Measurements from ENCODE around the gene TTLL12. TPM values are rescaled to one million over a fixed set of nuclear protein-coding genes. Genes with fewer than 3 reads are reported as not detected.

TTLL12 gene
- 100 to 1,000 TPM; 115 to 118 TPM for total RNA-seq

- POLR2A ChIA-PET = interaction anchor here (0.6 to 1.6 kb wide), 6 partner anchors 12 to 756 kb away, joined by 3 to 5 read pairs (median 4); partner anchors contain the start of genes MCAT, POLDIP3 and TSPO
These were observed at the start of gene TTLL12 for GRCh38 chr22:43186272-43187170. Gene TTLL12 (minus strand): TSS chr22:43187134. CDS start chr22:43187069, 65 bp downstream.

GRCh38 chr22:43235445-43236409, 48.8 kb upstream of the TTLL12 start:
- CTCF ChIA-PET = interaction anchor here (1.4 kb wide), 1 partner anchor 111 kb away, joined by 3 read pairs; no protein-coding TSS in a partner anchor
- POLR2A ChIA-PET = no interaction called here

More at GRCh38 chr22:43186272-43187170, at the start of gene TTLL12:
- CTCF ChIA-PET = no interaction called here

GRCh38 chr22:43234264-43234988, 47.5 kb upstream of the TTLL12 start:
- ChIA-PET CTCF (interaction anchor here (1.4 kb wide), 1 partner anchor 112 kb away, joined by 3 read pairs; no protein-coding TSS in a partner anchor), POLR2A (no interaction called here)

GRCh38 chr22:43233529-43233928, 46.6 kb upstream of the TTLL12 start:
- CTCF ChIA-PET = interaction anchor here (4.7 kb wide), 1 partner anchor 112 kb away, joined by 41 read pairs; the partner anchor contains the start of gene SCUBE1
- POLR2A ChIA-PET = no interaction called here

GRCh38 chr22:43232445-43232844, 45.5 kb upstream of the TTLL12 start:
- POLR2A ChIA-PET = no interaction called here
- CTCF ChIA-PET = interaction anchor here (1.2 to 4.7 kb wide), 5 partner anchors 16 to 119 kb away, joined by 3 to 41 read pairs (median 4); partner anchors contain the start of gene SCUBE1

GRCh38 chr22:43231724-43232034, 44.7 kb upstream of the TTLL12 start:
- CTCF ChIA-PET = interaction anchor here (0.6 to 4.7 kb wide), 12 partner anchors 15 to 154 kb away, joined by 3 to 41 read pairs (median 3); partner anchors contain the start of gene SCUBE1
- POLR2A ChIA-PET = no interaction called here

- CTCF ChIA-PET = interaction anchor here (0.6 to 4.7 kb wide), 13 partner anchors 15 to 155 kb away, joined by 3 to 41 read pairs (median 3); partner anchors contain the start of gene SCUBE1
- POLR2A ChIA-PET = no interaction called here
These were observed 44.2 kb upstream of the TTLL12 start for GRCh38 chr22:43230971-43231723.

GRCh38 chr22:43230571-43230970, 43.6 kb upstream of the TTLL12 start:
- ChIA-PET POLR2A (no interaction called here), CTCF (interaction anchor here (1.1 to 4.7 kb wide), 3 partner anchors 20 to 142 kb away, joined by 3 to 41 read pairs (median 3); partner anchors contain the start of gene SCUBE1)

GRCh38 chr22:43228863-43229262, 41.9 kb upstream of the TTLL12 start:
- ChIA-PET POLR2A (interaction anchor here (0.5 kb wide), 1 partner anchor 82 kb away, joined by 6 read pairs; no protein-coding TSS in a partner anchor), CTCF (interaction anchor here (1.0 to 4.7 kb wide), 4 partner anchors 19 to 118 kb away, joined by 4 to 41 read pairs (median 4); partner anchors contain the start of gene SCUBE1)

GRCh38 chr22:43228330-43228729, 41.4 kb upstream of the TTLL12 start:
- POLR2A ChIA-PET = interaction anchor here (0.5 kb wide), 1 partner anchor 81 kb away, joined by 6 read pairs; no protein-coding TSS in a partner anchor
- CTCF ChIA-PET = interaction anchor here (0.7 to 1.6 kb wide), 3 partner anchors 60 to 118 kb away, joined by 3 to 4 read pairs (median 4); no protein-coding TSS in a partner anchor

- ChIA-PET POLR2A (no interaction called here), CTCF (interaction anchor here (1.5 to 1.7 kb wide), 2 partner anchors 119 kb away, joined by 4 read pairs; no protein-coding TSS in a partner anchor)
These were observed 40.3 kb upstream of the TTLL12 start for GRCh38 chr22:43227239-43227630.

- CTCF ChIA-PET = interaction anchor here (1.7 kb wide), 1 partner anchor 120 kb away, joined by 4 read pairs; no protein-coding TSS in a partner anchor
- POLR2A ChIA-PET = no interaction called here
These were observed 39.7 kb upstream of the TTLL12 start for GRCh38 chr22:43226377-43227238.

GRCh38 chr22:43225609-43226008, 38.7 kb upstream of the TTLL12 start:
- ChIA-PET CTCF (interaction anchor here (1.7 kb wide), 1 partner anchor 121 kb away, joined by 4 read pairs; no protein-coding TSS in a partner anchor), POLR2A (no interaction called here)

GRCh38 chr22:43222987-43223386, 36.1 kb upstream of the TTLL12 start:
- POLR2A ChIA-PET = no interaction called here
- CTCF ChIA-PET = no interaction called here

- CTCF ChIA-PET = no interaction called here
- POLR2A ChIA-PET = no interaction called here
These were observed 35.3 kb upstream of the TTLL12 start for GRCh38 chr22:43222262-43222661.

GRCh38 chr22:43220625-43221380, 33.9 kb upstream of the TTLL12 start:
- ChIA-PET POLR2A (no interaction called here), CTCF (no interaction called here)
